Measurements from ENCODE around the gene SYT15B. TPM values are rescaled to one million over a fixed set of nuclear protein-coding genes. Genes with fewer than 3 reads are reported as not detected.
"Not testable (repeated sequence)": the region's sequence is repeated elsewhere in the genome, so short reads cannot be mapped to it uniquely, and the experiment has no call there.

The SYT15B gene
- total and polyA plus RNA-seq, 9 donors, result 0.33 to 3.8 (median 1.3) TPM

- intact Hi-C loops (cut with DNase I); H3K9me3 ChIP-seq; H3K27ac ChIP-seq; H3K27me3 ChIP-seq; H3K36me3 ChIP-seq; DNase-seq; H3K4me3 ChIP-seq; H3K4me1 ChIP-seq (ENCODE audit: insufficient read depth): not testable (repeated sequence)
- WGBS, 3 donors, result 73 to 90% (median 76%) methylated on average over 4 to 5 of the region's 6 CpGs
Observed at GRCh38 chr10:47724119-47724518, 39.3 kb downstream of the SYT15B start.

DNA sequence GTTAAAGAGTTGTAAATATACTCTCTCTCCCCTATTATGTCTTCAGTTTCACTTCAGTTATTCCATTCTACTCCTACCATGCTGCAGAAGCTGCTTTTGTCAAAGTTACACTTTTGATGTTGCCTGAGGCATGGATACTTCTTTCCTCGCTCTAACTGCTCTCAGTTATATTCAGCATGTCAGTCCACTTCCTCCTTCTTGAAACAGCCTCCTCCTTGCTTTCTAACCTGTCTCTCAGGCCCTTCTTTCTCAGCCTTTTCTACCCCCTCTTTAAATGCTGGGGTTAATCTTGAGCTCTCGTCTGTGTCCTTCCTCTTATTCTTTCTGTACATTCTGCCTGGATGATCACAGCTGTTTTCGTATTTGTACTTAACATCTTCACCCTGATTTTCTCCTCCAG, 40.0 kb downstream of the SYT15B start:
- H3K27me3 ChIP-seq; H3K4me3 ChIP-seq; intact Hi-C loops (cut with DNase I); H3K9me3 ChIP-seq; H3K27ac ChIP-seq; DNase-seq; H3K4me1 ChIP-seq (ENCODE audit: insufficient read depth); H3K36me3 ChIP-seq: not testable (repeated sequence)
- 74 to 100% (median 94%) methylated on average over 2 of the region's 3 CpGs for WGBS, 3 donors

DNA sequence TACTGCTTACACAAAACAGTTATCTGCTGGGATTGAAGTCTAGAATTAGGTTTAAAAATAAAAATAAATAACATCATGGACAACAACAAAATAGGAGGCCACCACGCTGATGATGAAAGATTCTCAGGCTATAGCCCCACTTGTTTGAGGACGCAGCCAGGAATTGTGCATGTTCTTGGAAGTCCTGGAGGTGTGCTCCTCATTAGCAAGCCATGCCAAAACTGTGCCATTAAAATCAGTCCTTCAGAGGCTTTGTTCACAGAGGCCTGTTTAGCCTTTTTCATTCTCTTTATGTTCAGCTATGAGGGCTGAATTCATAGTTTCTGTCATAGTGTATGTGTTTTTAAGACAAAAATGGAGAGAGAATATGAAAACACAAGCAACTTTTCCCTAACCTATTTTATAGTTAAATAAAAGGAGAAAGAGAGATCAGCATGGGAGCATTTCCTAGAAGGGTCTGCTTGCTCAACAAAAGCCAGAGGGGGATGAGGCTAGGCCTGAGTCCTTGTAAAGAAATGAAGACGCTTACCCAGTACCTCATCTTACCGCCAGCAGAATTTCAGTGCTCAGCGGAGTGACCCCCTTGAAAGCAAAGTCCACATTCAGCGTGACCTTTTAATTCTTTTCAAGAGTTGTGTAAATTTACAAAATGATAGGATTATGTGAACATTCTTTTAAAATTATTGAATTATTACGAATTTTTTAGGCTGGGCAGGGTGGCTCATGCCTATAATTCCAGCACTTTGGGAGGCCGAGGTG, 46.2 kb downstream of the SYT15B start:
- intact Hi-C loops (cut with DNase I); H3K4me3 ChIP-seq; H3K27ac ChIP-seq; H3K9me3 ChIP-seq; H3K36me3 ChIP-seq; H3K4me1 ChIP-seq (ENCODE audit: insufficient read depth); H3K27me3 ChIP-seq; DNase-seq: not testable (repeated sequence)
- WGBS, 3 donors, result 92 to 97% (median 96%) methylated on average over 4 to 5 of the region's 8 CpGs

Other genes with a start within 250 kb of the SYT15B start
- 10 to 100 TPM in 2 of 7 donors, 1 to 10 TPM in 5; 1.3 to 11.3 (median 9.3) TPM for gene AGAP9, start 240.0 kb downstream of the SYT15B start, total RNA-seq
- gene AGAP9, start 240.0 kb downstream of the SYT15B start, polyA plus RNA-seq, result 1 to 10 TPM; 5.0 to 6.9 TPM
- not detected for gene NPY4R2, start 155.1 kb upstream of the SYT15B start, total RNA-seq
- not detected for gene NPY4R2, start 155.1 kb upstream of the SYT15B start, polyA plus RNA-seq
- not detected for gene FAM25C, start 236.2 kb upstream of the SYT15B start, total RNA-seq
- not detected for gene FAM25C, start 236.2 kb upstream of the SYT15B start, polyA plus RNA-seq